Measurements from ENCODE around the gene BPIFA3. TPM values are rescaled to one million over a fixed set of nuclear protein-coding genes. Genes with fewer than 3 reads are reported as not detected.

The BPIFA3 gene
- total and polyA plus RNA-seq, 9 of the 15 experiments (the other 6 are each of a cell fraction or from before 2014, with no cell fraction given), result not detected

DNA sequence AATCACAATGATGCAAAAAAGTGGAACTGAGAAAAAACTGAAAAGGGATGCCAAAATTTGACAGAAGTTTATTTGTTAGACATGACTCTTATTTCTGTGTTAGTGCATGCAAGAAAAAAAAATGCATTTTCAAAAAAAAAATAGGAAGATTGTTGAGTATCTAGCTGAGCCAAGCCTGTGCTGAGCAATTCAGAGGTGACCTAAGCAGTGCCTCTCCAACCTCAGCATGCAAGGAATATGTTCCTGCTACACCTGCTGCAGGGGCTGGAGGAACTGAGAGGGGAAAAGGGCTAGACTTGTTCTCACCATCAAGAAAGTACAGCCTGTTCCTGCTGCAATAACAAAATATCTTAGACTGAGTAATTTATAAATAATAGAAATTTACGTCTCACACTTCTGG lies 25.2 kb upstream of the BPIFA3 start:
- Histone ChIP-seq H4K20me1 (replicated peaks; ENCODE audit: control insufficient read depth, insufficient read depth, low read length) (0 out of 2 replicates have a peak, but pooled peaks cover 4% of the 10 kb centered on the region), H3K79me2 (ENCODE audit: control insufficient read depth, insufficient read depth, low read length) (no peaks in the 10 kb centered on the region), H3K27ac (ENCODE audit: extremely low read depth, low read depth, low read length) (no peak overlapping the region), H3K4me3 (no peak overlapping the region), H3K36me3 (ENCODE audit: control insufficient read depth, insufficient read depth, low read length) (no peaks in the 10 kb centered on the region), H3K27me3 (ENCODE audit: control insufficient read depth in 2 of 2, insufficient read depth in 2 of 2, low read length in 2 of 2) (peaks cover 4 to 18% of the 10 kb centered on the region in 2 experiments; a peak in 3 of 5 replicates), H3K9ac (ENCODE audit: insufficient read depth in 1 of 2, low read depth in 2 of 2, low read length in 2 of 2) (no peak overlapping the region), H3K9me3 (replicated peaks; ENCODE audit: control insufficient read depth, insufficient read depth, low read depth, low read length) (no peaks in the 10 kb centered on the region), H3K4me1 (replicated peaks in 1 of 2; ENCODE audit: control insufficient read depth in 2 of 2, insufficient read depth in 2 of 2, low read length in 2 of 2) (no peaks in the 10 kb centered on the region), H2AFZ (ENCODE audit: low read depth, low read length) (no peak overlapping the region), H3K9me1 (ENCODE audit: control insufficient read depth, insufficient read depth, low read length) (no peaks in the 10 kb centered on the region), H3K4me2 (ENCODE audit: insufficient read depth, low read length) (no peak overlapping the region)
- in situ Hi-C loops (cut with MboI), result no loop called here
- DNase-seq (ENCODE audit: extremely low read depth in 1 of 4, low spot score in 3 of 4) (no peak), ATAC-seq (no peak), FAIRE-seq (no peak)
- intact Hi-C loops (cut with micrococcal nuclease), result no loop called here
- CTCF ChIA-PET (ENCODE audit: low intra/inter-chr PET ratio), result no interaction called here
- BruUV-seq (replicated peaks), result no TSS peak
- TF ChIP-seq RFX1 (IDR thresholded peaks at IDR 0.05), result no peak
- TF ChIP-seq CAMTA2 (CRISPR knock-in tag; conservative IDR thresholded peaks at IDR 0.05), result no peak
- TF ChIP-seq, protein P1, sequence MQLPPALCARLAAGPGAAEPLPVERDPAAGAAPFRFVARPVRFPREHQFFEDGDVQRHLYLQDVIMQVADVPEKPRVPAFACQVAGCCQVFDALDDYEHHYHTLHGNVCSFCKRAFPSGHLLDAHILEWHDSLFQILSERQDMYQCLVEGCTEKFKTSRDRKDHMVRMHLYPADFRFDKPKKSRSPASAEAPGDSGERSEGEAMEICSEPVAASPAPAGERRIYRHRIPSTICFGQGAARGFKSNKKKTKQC (CRISPR knock-in tag; IDR thresholded peaks at IDR 0.05), result no peak
- no peak for TF ChIP-seq ZNF41 (CRISPR knock-in tag; conservative IDR thresholded peaks at IDR 0.05)
- TF ChIP-seq, protein P2, sequence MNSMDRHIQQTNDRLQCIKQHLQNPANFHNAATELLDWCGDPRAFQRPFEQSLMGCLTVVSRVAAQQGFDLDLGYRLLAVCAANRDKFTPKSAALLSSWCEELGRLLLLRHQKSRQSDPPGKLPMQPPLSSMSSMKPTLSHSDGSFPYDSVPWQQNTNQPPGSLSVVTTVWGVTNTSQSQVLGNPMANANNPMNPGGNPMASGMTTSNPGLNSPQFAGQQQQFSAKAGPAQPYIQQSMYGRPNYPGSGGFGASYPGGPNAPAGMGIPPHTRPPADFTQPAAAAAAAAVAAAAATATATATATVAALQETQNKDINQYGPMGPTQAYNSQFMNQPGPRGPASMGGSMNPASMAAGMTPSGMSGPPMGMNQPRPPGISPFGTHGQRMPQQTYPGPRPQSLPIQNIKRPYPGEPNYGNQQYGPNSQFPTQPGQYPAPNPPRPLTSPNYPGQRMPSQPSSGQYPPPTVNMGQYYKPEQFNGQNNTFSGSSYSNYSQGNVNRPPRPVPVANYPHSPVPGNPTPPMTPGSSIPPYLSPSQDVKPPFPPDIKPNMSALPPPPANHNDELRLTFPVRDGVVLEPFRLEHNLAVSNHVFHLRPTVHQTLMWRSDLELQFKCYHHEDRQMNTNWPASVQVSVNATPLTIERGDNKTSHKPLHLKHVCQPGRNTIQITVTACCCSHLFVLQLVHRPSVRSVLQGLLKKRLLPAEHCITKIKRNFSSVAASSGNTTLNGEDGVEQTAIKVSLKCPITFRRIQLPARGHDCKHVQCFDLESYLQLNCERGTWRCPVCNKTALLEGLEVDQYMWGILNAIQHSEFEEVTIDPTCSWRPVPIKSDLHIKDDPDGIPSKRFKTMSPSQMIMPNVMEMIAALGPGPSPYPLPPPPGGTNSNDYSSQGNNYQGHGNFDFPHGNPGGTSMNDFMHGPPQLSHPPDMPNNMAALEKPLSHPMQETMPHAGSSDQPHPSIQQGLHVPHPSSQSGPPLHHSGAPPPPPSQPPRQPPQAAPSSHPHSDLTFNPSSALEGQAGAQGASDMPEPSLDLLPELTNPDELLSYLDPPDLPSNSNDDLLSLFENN (IDR thresholded peaks at IDR 0.05; ENCODE audit: low read depth in 2 of 2, low read length in 2 of 2), result no peak
- TF ChIP-seq POU5F1 (IDR thresholded peaks at IDR 0.05; ENCODE audit: borderline replicate concordance, low read depth, low read length, partially characterized antibody), result no peak
- no peak for TF ChIP-seq POLR2B (IDR thresholded peaks at IDR 0.05; ENCODE audit: low read depth, partially characterized antibody)
- no peak for TF ChIP-seq PYGO2 (tag; IDR thresholded peaks at IDR 0.05)
- TF ChIP-seq ARNT (IDR thresholded peaks at IDR 0.05), result no peak
- TF ChIP-seq, protein P3, sequence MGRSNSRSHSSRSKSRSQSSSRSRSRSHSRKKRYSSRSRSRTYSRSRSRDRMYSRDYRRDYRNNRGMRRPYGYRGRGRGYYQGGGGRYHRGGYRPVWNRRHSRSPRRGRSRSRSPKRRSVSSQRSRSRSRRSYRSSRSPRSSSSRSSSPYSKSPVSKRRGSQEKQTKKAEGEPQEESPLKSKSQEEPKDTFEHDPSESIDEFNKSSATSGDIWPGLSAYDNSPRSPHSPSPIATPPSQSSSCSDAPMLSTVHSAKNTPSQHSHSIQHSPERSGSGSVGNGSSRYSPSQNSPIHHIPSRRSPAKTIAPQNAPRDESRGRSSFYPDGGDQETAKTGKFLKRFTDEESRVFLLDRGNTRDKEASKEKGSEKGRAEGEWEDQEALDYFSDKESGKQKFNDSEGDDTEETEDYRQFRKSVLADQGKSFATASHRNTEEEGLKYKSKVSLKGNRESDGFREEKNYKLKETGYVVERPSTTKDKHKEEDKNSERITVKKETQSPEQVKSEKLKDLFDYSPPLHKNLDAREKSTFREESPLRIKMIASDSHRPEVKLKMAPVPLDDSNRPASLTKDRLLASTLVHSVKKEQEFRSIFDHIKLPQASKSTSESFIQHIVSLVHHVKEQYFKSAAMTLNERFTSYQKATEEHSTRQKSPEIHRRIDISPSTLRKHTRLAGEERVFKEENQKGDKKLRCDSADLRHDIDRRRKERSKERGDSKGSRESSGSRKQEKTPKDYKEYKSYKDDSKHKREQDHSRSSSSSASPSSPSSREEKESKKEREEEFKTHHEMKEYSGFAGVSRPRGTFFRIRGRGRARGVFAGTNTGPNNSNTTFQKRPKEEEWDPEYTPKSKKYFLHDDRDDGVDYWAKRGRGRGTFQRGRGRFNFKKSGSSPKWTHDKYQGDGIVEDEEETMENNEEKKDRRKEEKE (IDR thresholded peaks at IDR 0.05; ENCODE audit: borderline replicate concordance in 1 of 2, control insufficient read depth in 1 of 2, low read depth in 2 of 2, low read length in 1 of 2), result no peak
- 0% methylated on average over 1 of the region's 1 CpG for WGBS (ENCODE audit: insufficient coverage, low coverage, missing lambda C conversion rate)
- POLR2A ChIA-PET, result no interaction called here

All from K562 (cell line).